GDM1 (cell line): ENCODE data around the gene PCSK7.

Experiments used
- DNase-seq: peaks from one replicate; lab custom pipeline; 2025; lab: John Stamatoyannopoulos, UW

Gene PCSK7

DNA sequence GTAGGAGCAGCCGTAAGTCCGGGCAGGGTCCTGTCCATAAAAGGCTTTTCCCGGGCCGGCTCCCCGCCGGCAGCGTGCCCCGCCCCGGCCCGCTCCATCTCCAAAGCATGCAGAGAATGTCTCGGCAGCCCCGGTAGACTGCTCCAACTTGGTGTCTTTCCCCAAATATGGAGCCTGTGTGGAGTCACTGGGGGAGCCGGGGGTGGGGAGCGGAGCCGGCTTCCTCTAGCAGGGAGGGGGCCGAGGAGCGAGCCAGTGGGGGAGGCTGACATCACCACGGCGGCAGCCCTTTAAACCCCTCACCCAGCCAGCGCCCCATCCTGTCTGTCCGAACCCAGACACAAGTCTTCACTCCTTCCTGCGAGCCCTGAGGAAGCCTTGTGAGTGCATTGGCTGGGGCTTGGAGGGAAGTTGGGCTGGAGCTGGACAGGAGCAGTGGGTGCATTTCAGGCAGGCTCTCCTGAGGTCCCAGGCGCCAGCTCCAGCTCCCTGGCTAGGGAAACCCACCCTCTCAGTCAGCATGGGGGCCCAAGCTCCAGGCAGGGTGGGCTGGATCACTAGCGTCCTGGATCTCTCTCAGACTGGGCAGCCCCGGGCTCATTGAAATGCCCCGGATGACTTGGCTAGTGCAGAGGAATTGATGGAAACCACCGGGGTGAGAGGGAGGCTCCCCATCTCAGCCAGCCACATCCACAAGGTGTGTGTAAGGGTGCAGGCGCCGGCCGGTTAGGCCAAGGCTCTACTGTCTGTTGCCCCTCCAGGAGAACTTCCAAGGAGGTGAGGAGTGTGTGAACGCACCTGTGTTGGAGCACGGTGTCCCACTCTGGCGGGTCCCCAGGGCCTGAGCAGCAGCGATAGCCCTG, 32.6 kb downstream of the PCSK7 start, which contains the start of gene TAGLN:
Gene TAGLN, plus strand, starts transcription at position 318 of the 863 bp plus-strand sequence. CDS start 3,644 bp downstream, outside the sequence.
- no peak for DNase-seq

GRCh38 chr11:117198613-117199012, 33.3 kb downstream of the PCSK7 start:
- no peak for DNase-seq

DNA sequence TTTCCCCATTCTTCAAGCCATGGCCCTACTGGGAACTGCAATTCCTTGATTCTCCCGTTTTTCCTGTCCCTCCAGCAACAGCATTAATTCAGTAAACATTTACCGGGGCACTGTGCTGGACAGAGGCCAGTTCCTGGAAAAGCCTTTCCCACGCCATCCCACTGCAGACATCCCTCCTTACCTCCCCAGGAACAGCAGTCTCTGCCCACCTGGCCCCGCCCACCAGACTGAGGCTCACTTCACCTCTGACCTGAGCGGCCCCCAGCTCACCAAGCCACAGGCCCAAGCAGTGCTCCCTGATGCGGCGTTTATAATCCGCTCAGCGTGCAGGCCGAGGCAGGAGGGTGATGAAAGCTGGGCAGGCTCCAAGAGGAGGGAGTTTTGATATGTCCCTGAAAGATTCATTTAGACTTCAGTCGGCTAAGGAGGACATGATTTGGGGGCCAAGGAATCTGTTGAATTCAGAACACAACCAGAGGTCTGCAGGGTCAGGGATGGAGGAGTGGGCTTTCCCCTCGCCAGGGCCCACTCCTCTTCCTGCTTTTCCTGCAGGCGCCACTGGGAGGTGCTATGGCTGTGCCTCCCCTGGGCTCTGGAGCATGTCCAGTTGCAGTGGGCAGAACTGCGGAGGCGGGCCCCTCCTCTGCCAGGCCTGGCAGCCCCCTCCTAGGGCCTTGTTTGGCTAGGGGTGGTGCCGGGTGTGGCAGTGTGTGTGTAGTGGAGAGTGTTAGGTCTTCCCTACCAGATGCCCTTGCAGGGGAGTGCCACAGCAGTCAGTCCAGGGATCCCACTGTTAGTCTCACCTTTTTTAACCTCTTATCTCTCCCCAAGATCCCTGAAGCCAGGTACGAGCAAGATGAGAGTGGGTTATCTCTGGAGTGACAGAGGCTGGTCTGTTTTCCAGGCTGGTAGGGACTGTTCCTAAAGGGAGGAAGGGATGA, 34.1 kb downstream of the PCSK7 start:
- DNase-seq: no peak

DNA sequence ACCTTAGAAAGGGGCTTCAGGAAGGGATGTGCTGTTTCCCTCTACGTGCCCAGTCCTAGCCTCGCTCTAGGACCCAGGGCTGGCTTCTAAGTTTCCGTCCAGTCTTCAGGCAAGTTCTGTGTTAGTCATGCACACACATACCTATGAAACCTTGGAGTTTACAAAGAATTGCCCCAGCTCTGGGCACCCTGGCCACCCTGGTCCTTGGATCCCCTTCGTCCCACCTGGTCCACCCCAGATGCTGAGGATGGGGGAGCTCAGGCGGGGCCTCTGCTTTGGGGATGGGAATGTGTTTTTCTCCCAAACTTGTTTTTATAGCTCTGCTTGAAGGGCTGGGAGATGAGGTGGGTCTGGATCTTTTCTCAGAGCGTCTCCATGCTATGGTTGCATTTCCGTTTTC, 34.9 kb downstream of the PCSK7 start:
- DNase-seq: no peak

DNA sequence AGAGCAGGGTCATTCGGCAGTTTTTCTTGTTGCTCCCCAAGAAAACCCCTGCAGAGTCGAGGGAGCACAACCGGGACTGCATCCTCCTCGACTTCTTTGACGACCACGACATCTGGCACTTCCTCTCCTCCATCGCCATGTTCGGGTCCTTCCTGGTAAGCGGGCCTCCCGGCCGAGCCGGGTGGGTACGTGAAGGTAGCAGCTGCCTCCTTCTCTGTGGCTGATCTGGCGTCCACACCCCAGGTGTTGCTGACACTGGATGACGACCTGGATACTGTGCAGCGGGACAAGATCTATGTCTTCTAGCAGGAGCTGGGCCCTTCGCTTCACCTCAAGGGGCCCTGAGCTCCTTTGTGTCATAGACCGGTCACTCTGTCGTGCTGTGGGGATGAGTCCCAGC, 36.1 kb downstream of the PCSK7 start:
- DNase-seq: no peak

GRCh38 chr11:117195258-117195657, 36.6 kb downstream of the PCSK7 start:
- DNase-seq: no peak

DNA sequence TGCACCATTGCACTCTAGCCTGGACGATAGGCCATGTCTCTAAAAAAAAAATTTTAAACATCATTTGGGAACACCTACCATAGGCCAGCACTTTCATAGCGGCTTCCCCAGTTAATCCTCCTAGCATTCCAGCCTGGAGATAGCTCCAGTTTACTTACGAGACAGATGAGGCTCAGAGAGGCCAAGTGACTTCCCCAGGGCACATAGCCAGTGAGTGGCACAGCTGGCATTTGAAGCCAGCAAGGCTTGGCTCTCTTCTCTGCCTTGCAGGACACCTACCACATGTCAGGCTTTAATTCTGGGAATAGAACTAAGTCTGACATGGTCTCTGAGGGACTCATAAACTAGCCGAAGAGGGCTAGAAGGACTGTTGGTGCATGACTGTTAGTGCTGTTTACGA, 37.6 kb downstream of the PCSK7 start:
- no peak for DNase-seq

DNA sequence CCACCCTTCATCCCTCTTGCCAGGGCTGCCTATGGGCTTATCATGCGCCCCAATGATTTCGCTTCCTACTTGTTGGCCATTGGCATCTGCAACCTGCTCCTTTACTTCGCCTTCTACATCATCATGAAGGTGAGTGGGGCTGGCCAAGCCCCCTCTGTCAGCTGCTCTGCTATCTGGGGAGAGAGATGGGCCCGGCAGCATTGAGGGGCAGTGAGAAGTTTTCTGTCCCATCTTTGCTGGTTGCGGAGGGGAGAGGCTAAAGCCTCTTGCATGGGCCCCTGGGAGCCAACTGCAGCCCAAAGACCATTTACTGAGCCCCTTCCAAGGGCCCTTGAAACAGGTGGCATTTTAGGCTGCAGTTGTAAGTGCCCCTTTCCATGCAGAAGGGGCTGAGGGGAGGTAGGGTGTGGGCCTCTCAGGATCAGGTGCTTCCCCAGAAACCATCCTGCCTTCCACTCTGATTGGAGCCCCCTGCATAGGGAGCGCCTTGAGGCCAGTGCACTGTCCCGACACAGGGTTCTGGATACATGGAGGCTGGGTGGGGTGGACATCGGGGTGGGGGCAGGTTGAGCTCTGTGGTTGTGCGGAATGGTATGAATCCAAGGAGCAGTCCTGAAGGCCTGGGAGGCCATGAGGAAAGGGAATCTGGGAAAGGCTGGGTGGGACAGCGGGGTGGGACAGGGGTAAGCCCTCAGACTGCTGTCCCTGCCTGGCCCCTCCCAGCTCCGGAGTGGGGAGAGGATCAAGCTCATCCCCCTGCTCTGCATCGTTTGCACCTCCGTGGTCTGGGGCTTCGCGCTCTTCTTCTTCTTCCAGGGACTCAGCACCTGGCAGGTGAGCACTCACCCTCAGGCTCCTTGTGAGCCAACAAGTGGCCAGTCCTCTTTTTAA, 38.5 kb downstream of the PCSK7 start:
- no peak for DNase-seq

- DNase-seq: no peak
Observed at GRCh38 chr11:117192401-117192875, 39.4 kb downstream of the PCSK7 start.

DNA sequence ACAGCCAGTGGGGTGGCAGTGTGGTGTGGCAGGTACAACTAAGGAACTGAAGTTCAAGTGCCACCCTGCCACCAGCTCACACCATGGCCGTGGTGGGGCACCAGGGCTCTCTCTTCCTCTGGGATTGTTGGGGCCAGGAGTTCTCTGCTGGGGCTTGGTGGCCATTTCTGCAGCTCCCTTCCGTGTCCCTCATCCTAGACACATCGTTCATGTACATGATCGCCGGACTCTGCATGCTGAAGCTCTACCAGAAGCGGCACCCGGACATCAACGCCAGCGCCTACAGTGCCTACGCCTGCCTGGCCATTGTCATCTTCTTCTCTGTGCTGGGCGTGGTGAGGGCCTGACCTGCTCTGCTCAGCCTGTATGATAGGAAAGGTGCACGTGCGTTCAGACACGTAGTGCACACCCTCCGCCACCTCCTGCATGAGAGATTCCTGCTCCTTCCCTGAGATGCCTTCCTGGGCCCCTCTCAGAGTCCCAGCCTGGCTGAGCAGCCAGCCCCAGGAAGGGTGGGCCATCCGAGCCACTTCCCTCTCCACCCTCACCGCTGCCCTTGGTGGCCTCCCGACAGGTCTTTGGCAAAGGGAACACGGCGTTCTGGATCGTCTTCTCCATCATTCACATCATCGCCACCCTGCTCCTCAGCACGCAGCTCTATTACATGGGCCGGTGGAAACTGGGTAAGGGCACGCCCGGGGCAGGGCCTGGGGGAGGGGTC, 40.0 kb downstream of the PCSK7 start:
- DNase-seq: no peak

- no peak for DNase-seq
Observed at GRCh38 chr11:117189941-117190544, 41.8 kb downstream of the PCSK7 start.

DNA sequence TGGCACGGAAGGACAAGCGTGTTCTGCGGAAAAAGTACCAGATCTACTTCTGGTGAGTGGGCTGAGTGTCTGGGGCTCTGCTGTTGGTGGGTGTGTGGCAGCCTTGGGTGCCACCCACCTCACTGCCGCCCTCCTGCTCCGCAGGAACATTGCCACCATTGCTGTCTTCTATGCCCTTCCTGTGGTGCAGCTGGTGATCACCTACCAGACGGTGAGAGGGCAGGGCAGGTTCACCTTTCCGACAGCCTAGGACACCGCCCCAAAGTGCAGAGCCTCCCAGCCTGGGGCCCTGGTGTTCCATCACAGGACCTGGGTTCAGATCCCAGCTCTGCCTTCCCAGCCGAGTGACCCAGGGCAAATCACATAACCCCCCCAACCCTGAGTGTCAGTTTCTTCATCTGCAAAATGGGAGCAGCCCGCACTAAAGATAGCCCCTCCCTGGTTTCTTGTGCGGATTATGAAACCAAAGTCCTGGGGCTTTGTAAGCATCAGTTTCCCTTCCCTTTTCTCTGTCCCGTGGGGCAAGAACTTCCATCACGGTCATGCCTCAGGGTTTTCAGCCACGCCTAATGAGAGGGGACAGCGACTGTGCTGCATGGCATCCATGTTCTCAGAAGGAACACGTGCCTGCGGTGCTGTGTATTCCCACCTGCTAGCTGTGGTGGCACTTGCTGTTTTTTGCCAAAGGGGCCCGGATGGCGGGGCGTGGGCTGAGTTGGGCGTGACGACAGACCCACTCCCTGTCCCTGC, 42.5 kb downstream of the PCSK7 start:
- DNase-seq: no peak

- DNase-seq: no peak
Observed at GRCh38 chr11:117188620-117189081, 43.2 kb downstream of the PCSK7 start.

DNA sequence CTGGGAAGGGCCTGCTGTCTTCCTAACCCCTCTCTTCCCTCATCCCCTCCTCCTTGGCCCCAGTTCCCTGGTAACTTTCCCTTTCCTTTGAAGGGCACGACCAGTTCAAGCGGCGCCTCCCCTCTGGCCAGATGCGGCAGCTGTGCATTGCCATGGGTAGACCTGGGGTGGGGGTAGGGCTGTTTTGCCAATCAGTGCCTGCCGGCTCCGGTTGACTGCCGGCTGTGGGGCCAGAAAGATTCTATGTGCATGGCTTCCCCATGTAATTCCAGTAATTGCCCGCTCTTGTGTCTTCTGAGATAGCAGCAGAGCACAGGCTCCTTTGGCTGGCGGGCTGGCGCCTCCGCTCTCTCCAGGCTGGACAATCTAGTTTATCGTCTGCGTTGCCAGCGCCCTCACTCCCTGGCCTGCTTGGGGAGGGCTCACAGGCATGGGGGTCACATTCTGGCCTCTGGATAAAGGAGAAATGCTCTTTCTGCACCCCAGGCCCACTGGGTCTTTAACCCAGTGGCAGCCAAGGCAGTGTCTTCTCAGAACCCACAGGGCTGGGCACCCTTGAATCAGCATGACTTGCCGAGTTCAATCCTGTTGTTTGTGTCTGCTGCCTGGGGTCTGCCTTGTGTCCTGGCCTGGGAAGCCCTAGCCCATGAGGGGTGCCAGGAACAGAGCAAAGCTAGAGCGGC, 43.9 kb downstream of the PCSK7 start:
- DNase-seq: no peak

DNA sequence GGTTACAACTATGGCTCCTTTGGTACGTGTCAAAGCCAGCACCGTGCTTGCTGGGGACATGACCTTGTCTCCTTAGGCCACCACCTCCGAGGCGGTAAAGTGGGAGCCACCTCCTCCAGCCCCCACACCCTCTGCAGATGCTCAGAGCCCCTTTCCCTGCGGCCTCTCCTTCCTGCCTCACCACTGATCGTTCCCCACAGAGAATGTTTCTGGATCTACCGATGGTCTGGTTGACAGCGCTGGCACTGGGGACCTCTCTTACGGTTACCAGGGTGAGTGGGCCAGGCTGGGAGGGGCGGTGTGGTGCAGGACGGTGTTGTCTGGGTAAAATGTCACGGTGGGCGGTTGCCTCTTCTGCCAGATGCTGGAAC, 44.5 kb downstream of the PCSK7 start:
- no peak for DNase-seq

GRCh38 chr11:117187007-117187406, 44.9 kb downstream of the PCSK7 start:
- no peak for DNase-seq

- DNase-seq: no peak
Observed at GRCh38 chr11:117186431-117186761, 45.5 kb downstream of the PCSK7 start.

- DNase-seq: no peak
Observed at GRCh38 chr11:117185736-117186430, 46.0 kb downstream of the PCSK7 start.
